ENCODE measurements around the gene GRM4.

GRCh38 chr6:34135541-34135940 is 10.3 kb downstream of the GRM4 start:
- TF ChIP-seq EZH2phosphoT487 (IDR thresholded peaks at IDR 0.05; ENCODE audit: low read length) (no peak), CTCF (IDR thresholded peaks at IDR 0.05; ENCODE audit: low read length) (no peak), EZH2 (optimal IDR thresholded peaks at IDR 0.05; ENCODE audit: low read depth, low read length) (no peak)
